HUES64 (cell line): ENCODE data around the gene IL27RA.
"Not testable (repeated sequence)": the region's sequence is repeated elsewhere in the genome, so short reads cannot be mapped to it uniquely, and the experiment has no call there.

ENCODE experiments used
- H3K27ac ChIP-seq: 2 replicates; pipeline ENCODE4 v1.7.0; 2013; ENCODE audit warnings: low read depth, low read length, inconsistent platforms
- H3K27me3 ChIP-seq: 2 replicates; pipeline ENCODE4 v1.6.1; 2013; ENCODE audit warnings: mild to moderate bottlenecking, low read length; ENCODE audit not compliant: insufficient read depth
- H3K36me3 ChIP-seq: 2 replicates; pipeline ENCODE4 v1.6.1; 2013; ENCODE audit warnings: mild to moderate bottlenecking, low read length; ENCODE audit not compliant: insufficient read depth
- H3K4me1 ChIP-seq: 2 replicates; pipeline ENCODE4 v1.6.1; 2013; ENCODE audit warnings: mild to moderate bottlenecking, low read length, moderate library complexity; ENCODE audit not compliant: insufficient read depth
- H3K4me3 ChIP-seq: 2 replicates; pipeline ENCODE4 v1.5.1; 2013; ENCODE audit warnings: mild to moderate bottlenecking, low read length, moderate library complexity
- H3K9ac ChIP-seq: 2 replicates; pipeline ENCODE4 v1.6.1; 2013; ENCODE audit warnings: mild to moderate bottlenecking, low read depth, low read length
- H3K9me3 ChIP-seq: 2 replicates; pipeline ENCODE4 v1.6.1; 2013; ENCODE audit warnings: low read depth, low read length; ENCODE audit not compliant: insufficient read depth
- WGBS: fragments of 150-250, 120-280 bp; methylation state at CpG from one replicate; pipeline ENCODE4 v1.1.7; 2013; ENCODE audit warnings: missing lambda C conversion rate; 5-methylcytosine and 5-hydroxymethylcytosine counted together

Gene IL27RA

DNA sequence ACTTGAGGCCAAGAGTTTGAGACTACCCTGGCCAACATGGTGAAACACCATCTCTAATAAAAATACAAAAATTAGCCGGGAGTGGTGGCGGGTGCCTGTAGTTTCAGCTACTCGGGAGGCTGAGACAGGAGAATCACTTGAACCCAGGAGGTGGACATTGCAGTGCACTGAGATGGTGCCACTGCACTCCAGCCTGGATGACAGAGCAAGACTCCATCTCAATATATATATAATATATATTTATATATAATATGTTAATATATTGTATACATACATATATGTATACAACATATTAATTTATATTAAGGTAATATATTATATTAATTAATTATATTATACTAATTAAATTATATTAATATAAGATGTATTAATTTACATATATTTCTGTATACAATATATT is 11.8 kb upstream of the IL27RA start:
- H3K4me1 ChIP-seq, H3K27ac ChIP-seq, H3K27me3 ChIP-seq, H3K36me3 ChIP-seq, H3K4me3 ChIP-seq, H3K9ac ChIP-seq, H3K9me3 ChIP-seq: not testable (repeated sequence)
- 95% methylated on average over 3 of the region's 3 CpGs for WGBS

DNA sequence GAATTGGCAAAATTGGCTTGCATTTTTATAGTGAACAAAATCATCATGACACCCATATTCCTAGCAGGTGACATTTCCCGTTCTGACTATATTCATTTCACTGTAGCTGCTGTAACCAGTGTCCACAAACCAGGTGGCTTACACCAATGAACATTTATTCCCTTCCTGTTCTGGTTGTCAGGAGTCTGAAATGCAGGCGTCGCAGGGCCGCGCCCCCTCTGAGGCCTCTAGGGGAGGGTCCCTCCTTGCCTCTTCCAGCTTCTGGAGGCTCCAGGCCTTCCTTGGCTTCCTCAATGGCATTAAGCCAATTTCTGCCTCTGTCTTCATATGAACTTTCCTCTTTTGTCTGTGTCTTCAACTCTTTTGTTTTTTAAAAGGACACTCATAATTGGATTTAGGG is 10.1 kb upstream of the IL27RA start:
- H3K27ac ChIP-seq = no peak overlapping the region
- no peaks in the 10 kb centered on the region for H3K9me3 ChIP-seq
- H3K9ac ChIP-seq = no peak overlapping the region
- H3K4me1 ChIP-seq = peaks cover 5% of the 10 kb centered on the region; the same call in 1 of the 2 replicates
- WGBS = 81% methylated on average over 5 of the region's 5 CpGs
- H3K4me3 ChIP-seq = no peak overlapping the region
- no peaks in the 10 kb centered on the region for H3K36me3 ChIP-seq
- no peaks in the 10 kb centered on the region for H3K27me3 ChIP-seq

DNA sequence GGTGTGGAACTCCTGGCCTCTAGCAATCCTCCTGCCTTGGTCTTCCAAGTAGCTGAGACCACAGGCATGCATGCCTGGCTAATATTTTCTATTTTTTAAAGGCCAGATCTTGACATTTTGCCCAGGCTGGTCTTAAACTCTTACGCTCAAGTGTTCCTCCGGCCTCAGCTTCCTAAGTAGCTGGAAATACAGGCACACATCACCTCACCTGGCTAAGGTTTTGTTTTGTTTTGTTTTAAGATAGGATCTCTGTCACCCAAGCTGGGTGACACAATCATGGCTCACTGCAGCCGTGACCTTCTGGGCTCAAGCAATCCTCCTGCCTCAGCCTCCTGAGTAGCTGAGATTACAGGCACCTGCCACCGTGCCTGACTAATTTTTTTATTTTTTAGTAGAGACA is 9.1 kb upstream of the IL27RA start:
- Histone ChIP-seq H3K36me3 (no peaks in the 10 kb centered on the region), H3K27ac (no peak overlapping the region), H3K9ac (no peak overlapping the region), H3K4me1 (peaks cover 5% of the 10 kb centered on the region; the same call in 1 of the 2 replicates), H3K4me3 (no peak overlapping the region), H3K9me3 (no peaks in the 10 kb centered on the region), H3K27me3 (no peaks in the 10 kb centered on the region)
- WGBS = 90% methylated on average over 4 of the region's 4 CpGs

DNA sequence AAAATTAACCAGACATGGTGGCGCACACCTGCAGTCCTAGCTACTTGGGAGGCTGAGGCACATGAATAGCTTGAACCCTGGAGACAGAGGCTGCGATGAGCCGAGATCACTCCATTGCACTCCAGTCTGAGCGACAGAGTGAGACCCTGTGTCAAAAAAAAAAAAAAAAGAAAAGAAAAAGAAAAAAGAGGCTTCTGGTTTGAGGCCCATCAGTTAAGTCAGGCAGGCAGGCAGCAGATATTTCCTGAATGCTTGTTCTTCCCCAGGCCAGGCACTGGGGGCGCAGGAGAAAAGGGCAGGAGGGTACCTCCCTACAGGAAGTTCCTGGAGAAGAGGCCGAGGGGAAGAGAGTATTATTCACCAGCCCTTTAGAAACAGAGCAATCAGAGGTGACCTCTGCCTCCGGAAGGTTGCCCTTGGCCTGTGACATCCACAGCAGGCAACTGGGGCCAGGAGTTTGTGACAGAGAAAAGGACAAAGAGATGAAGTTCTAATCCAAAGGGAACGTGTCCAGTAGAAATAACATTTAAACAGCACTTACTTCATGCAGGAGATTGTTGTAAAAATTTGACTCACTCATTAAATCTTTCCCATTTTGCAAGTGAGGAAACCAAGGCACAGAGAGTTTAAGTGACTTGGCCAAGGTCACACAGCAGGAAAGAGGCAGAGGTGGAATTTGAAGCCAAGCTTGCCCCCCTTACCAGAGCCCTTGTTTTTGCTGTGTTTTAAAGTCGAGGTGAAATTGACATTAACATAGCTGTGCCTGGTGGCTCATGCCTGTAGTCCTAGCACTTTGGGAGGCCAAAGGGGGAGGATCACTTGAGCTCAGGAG is 7.9 kb upstream of the IL27RA start:
- no peaks in the 10 kb centered on the region for H3K27me3 ChIP-seq
- no peaks in the 10 kb centered on the region for H3K9me3 ChIP-seq
- 60% methylated on average over 9 of the region's 9 CpGs for WGBS
- H3K4me1 ChIP-seq = peaks cover 5% of the 10 kb centered on the region; the same call in 1 of the 2 replicates
- no peaks in the 10 kb centered on the region for H3K36me3 ChIP-seq
- no peak overlapping the region for H3K9ac ChIP-seq
- peak overlapping the region; percentile 51; the same call in 1 of the 2 replicates for H3K27ac ChIP-seq
- no peak overlapping the region for H3K4me3 ChIP-seq

DNA sequence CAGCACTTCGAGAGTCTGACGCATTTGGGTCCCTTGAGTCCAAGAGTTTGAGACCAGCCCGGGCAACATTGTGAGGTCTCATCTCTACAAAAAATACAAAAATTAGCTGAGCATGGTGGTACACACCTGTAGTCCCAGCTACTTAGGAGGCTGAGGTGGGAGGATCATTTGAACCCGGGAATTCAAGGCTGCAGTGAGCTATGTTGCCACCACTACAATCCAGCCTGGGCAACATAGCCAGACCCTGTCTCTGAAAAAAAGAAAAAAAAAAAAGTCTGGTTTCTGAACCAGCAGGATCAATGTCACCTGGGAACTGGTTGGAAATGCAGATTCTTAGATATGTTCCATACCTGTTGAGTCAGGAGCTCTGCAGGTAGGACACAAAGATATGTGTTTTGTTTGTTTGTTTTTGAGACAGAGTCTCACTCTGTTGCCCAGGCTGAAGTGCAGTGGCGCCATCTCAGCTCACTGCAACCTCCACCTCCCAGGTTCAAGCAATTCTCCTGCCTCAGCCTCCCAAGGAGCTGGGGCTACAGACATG is 4.8 kb upstream of the IL27RA start:
- not testable (repeated sequence) for H3K9me3 ChIP-seq, H3K9ac ChIP-seq, H3K4me3 ChIP-seq, H3K4me1 ChIP-seq, H3K36me3 ChIP-seq, H3K27ac ChIP-seq
- 96% methylated on average over 4 of the region's 5 CpGs for WGBS
- peaks cover 14% of the 10 kb centered on the region for H3K27me3 ChIP-seq

DNA sequence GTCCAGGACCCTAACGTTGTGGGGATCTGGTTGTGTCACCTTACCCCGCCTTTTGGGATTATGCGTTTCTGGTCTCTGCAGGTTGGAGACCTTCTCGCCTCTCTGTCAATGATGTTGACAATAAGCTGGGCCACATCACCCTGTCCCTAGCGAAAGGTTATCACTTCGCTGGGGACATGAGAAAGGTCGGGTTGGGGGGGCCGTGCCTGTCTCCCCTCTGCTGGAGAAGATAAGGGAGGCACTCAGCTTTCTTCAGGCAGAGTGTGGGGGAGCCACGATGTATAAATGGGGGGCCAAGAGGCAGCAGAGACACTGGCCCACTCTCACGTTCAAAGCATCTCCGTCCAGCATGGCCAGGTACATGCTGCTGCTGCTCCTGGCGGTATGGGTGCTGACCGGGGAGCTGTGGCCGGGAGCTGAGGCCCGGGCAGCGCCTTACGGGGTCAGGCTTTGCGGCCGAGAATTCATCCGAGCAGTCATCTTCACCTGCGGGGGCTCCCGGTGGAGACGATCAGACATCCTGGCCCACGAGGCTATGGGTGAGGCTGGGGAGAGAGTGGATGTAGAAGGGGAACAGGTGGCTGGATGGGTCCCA is 3.6 kb upstream of the IL27RA start, which contains the start of gene RLN3:
RLN3 (plus strand) TSS at position 293 of the 595 bp plus-strand sequence; CDS start at position 350, 57 bp downstream.
- H3K27ac ChIP-seq = no peak within 1 kb of the TSS
- no peaks in the 10 kb centered on the region for H3K36me3 ChIP-seq
- no peaks in the 10 kb centered on the region for H3K9me3 ChIP-seq
- peaks cover 21% of the 10 kb centered on the region for H3K27me3 ChIP-seq
- no peak within 1 kb of the TSS for H3K4me3 ChIP-seq
- no peak within 1 kb of the TSS for H3K9ac ChIP-seq
- peaks cover 5% of the 10 kb centered on the region; the same call in 1 of the 2 replicates for H3K4me1 ChIP-seq
- 87% methylated on average over 24 of the region's 24 CpGs for WGBS

DNA sequence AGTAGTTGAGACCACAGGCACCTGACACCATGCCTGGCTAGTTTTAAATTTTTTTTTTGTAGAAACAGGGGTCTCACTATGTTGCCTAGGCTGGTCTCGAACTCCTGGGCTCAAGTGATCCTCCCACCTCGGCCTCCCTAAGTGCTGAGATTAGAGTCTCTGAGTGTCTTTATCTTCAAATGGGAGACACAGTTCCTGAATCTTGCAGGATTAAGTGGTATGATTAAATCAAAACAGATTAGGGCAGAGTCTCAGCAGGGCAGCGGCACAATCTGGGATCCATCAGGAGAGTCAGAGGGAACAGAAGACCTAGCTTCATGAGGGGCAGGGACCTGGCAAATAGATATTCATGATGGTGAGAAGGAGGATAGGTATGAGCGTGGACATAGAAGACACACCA is 2.7 kb upstream of the IL27RA start:
- 95% methylated on average over 4 of the region's 4 CpGs for WGBS

DNA sequence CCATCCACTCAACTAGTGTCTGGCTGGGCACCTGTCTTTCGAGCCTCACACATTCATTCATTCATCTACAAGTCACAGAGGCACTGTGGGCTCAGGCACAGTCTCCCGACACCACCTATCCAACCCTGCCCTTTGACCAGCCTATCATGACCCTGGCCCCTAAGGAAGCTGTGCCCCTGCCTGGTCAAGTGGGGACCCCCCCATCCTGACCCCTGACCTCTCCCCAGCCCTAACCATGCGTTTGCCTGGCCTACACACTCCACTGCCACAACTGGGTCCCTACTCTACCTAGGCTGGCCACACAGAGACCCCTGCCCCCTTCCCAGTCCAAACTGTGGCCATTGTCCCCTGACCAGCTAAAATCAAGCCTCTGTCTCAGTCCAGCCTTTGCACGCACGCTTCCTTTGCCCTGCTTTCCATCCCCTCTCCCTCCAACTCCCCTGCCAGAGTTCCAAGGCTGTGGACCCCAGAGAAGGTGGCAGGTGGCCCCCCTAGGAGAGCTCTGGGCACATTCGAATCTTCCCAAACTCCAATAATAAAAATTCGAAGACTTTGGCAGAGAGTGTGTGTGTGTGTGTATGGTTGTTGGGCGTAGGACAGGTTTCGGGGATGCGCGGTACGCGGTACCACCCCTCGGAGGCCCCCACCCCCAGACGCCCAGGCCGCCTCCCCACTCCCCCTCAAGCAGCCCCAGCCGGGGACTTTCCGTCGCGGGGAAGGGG is 404 bp upstream of the IL27RA start:
- H3K9me3 ChIP-seq = no peaks in the 10 kb centered on the region
- no peak overlapping the region for H3K27ac ChIP-seq
- WGBS = 32% methylated on average over 11 of the region's 20 CpGs
- H3K4me1 ChIP-seq = no peaks in the 10 kb centered on the region
- peak overlapping the region; percentile 67 for H3K4me3 ChIP-seq
- H3K9ac ChIP-seq = no peak overlapping the region; the same call in 1 of the 2 replicates
- H3K36me3 ChIP-seq = no peaks in the 10 kb centered on the region
- peaks cover 21% of the 10 kb centered on the region for H3K27me3 ChIP-seq

More for the DNA sequence above, 2.7 kb upstream of the IL27RA start:
- H3K36me3 ChIP-seq = no peaks in the 10 kb centered on the region
- peaks cover 21% of the 10 kb centered on the region for H3K27me3 ChIP-seq
- peaks cover 2% of the 10 kb centered on the region; the same call in 1 of the 2 replicates for H3K4me1 ChIP-seq
- H3K9me3 ChIP-seq = no peaks in the 10 kb centered on the region
- no peak overlapping the region for H3K4me3 ChIP-seq
- H3K27ac ChIP-seq = no peak overlapping the region
- H3K9ac ChIP-seq = no peak overlapping the region

DNA sequence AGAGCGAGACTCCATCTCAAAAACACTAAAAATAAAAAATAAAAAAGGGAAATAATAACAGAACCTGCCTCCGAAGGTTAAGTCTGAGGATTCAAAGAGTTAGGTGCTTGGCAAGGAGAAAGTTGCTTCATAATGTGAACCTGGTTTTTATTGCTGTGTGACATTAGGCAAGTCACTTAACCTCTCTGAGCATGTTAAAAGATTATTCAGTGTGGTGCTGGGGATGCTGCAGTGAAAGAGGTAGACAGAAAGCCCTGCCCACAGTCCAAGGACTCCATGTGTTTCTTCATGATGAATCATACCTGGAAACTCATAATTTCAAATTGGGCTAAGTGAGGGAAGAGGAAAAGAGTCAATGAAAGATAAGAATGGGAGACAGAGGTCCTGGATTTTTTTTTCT is 2.4 kb downstream of the IL27RA start:
- 86% methylated on average over 1 of the region's 2 CpGs for WGBS
- Histone ChIP-seq H3K9me3 (no peaks in the 10 kb centered on the region), H3K4me1 (no peaks in the 10 kb centered on the region), H3K4me3 (no peak overlapping the region), H3K36me3 (no peaks in the 10 kb centered on the region), H3K27ac (no peak overlapping the region), H3K9ac (no peak overlapping the region), H3K27me3 (peaks cover 21% of the 10 kb centered on the region)

DNA sequence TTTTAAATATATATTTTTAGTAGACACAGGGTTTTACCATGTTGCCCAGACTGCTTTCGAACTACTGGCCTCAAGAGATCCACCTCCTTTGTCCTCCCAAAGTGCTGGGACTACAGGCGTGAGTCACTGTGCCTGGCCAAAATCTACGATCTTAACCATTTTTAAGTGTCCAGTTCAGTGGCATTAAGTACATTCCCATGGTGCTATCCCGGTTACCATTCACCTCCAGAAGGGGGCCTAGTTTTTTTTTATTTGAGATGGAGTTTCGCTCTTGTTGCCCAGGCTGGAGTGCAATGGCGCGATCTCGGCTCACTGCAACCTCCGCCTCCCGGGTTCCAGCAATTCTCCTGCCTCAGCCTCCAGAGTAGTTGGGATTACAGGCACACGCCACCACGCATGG is 3.6 kb downstream of the IL27RA start:
- not testable (repeated sequence) for H3K4me1 ChIP-seq, H3K36me3 ChIP-seq, H3K4me3 ChIP-seq, H3K9ac ChIP-seq, H3K27ac ChIP-seq, H3K9me3 ChIP-seq
- peaks cover 21% of the 10 kb centered on the region for H3K27me3 ChIP-seq
- 93% methylated on average over 12 of the region's 12 CpGs for WGBS

DNA sequence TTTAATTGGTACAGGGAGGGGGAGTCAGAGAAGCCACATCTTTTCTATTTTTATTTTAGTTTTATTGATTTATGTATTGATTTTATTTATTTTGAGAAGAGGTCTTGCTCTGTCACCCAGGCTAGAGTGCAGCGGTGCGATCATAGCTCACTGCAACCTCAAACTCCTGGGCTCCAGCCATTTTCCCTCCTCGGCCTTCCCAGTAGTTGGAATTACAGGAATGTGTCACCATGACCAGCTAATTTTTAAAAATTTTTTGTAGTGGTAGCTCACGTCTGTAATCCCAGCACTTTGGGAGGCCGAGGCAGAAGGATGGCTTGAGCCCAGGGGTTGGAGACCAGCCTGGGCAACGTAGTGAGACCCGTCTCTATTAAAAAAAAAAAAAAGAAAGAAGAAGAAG is 4.1 kb downstream of the IL27RA start:
- H3K4me1 ChIP-seq = no peaks in the 10 kb centered on the region
- H3K27me3 ChIP-seq = peaks cover 16% of the 10 kb centered on the region
- 86% methylated on average over 7 of the region's 7 CpGs for WGBS
- H3K4me3 ChIP-seq = no peak overlapping the region
- no peak overlapping the region for H3K27ac ChIP-seq
- H3K9me3 ChIP-seq = no peaks in the 10 kb centered on the region
- no peaks in the 10 kb centered on the region for H3K36me3 ChIP-seq
- no peak overlapping the region for H3K9ac ChIP-seq
